ENCODE measurements around the gene DCP2.
A peak's percentile ranks its signal among the peaks of the same experiment; 100 is the strongest.

Gene DCP2

GRCh38 chr5:112975721-112976431 lies 722 bp upstream of the DCP2 start:
- Histone ChIP-seq H3K79me2 (ENCODE audit: control insufficient read depth, insufficient read depth, low read length) (peaks cover 25% of the 10 kb centered on the region), H3K36me3 (ENCODE audit: control insufficient read depth, insufficient read depth, low read length) (no peaks in the 10 kb centered on the region), H3K27me3 (ENCODE audit: insufficient read depth, low read length, poor library complexity) (no peaks in the 10 kb centered on the region), H3K9ac (ENCODE audit: low read length) (peak overlapping the region; percentile 87), H3K4ac (ENCODE audit: low read depth, low read length) (no peak overlapping the region), H3K4me2 (ENCODE audit: low read length) (peak overlapping the region; percentile 49), H3K27ac (ENCODE audit: low read depth, low read length) (peak overlapping the region; percentile 51), H2BK15ac (replicated peaks; ENCODE audit: low read depth) (no peak overlapping the region), H2AK5ac (ENCODE audit: low read length) (peak overlapping the region; percentile 85), H3K18ac (ENCODE audit: low read length) (peak overlapping the region; percentile 32), H2BK5ac (ENCODE audit: low read length) (peak overlapping the region; percentile 61), H3K23ac (ENCODE audit: low read length) (no peak overlapping the region), H3K56ac (ENCODE audit: low read length) (peak overlapping the region; percentile 91), H4K8ac (ENCODE audit: low read depth, low read length) (peak overlapping the region; percentile 76), H3K79me1 (ENCODE audit: low read length) (no peaks in the 10 kb centered on the region), H3K4me3 (ENCODE audit: low read length) (peak overlapping the region; percentile 20), H3K4me1 (ENCODE audit: control insufficient read depth, low read depth, low read length) (no peaks in the 10 kb centered on the region), H4K5ac (ENCODE audit: low read length) (peak overlapping the region; percentile 54), H2BK120ac (ENCODE audit: low read depth, low read length) (no peak overlapping the region)
- WGBS (ENCODE audit: extremely low coverage, insufficient coverage, low lambda C conversion rate): no CpG with 5 or more reads among the region's 11 CpGs
- DNase-seq: no peak

- Histone ChIP-seq H3K36me3 (ENCODE audit: control insufficient read depth, insufficient read depth, low read length) (no peaks in the 10 kb centered on the region), H3K23ac (ENCODE audit: low read length) (no peak overlapping the region), H4K5ac (ENCODE audit: low read length) (no peak overlapping the region), H3K9ac (ENCODE audit: low read length) (peak overlapping the region; percentile 95), H2BK5ac (ENCODE audit: low read length) (no peak overlapping the region), H4K8ac (ENCODE audit: low read depth, low read length) (no peak overlapping the region), H3K56ac (ENCODE audit: low read length) (peak overlapping the region; percentile 98), H3K79me1 (ENCODE audit: low read length) (no peaks in the 10 kb centered on the region), H3K4me1 (ENCODE audit: control insufficient read depth, low read depth, low read length) (peaks cover 4% of the 10 kb centered on the region), H3K4ac (ENCODE audit: low read depth, low read length) (no peak overlapping the region), H3K4me2 (ENCODE audit: low read length) (peak overlapping the region; percentile 49), H3K79me2 (ENCODE audit: control insufficient read depth, insufficient read depth, low read length) (peaks cover 38% of the 10 kb centered on the region), H3K18ac (ENCODE audit: low read length) (peak overlapping the region; percentile 57), H2AK5ac (ENCODE audit: low read length) (no peak overlapping the region), H3K4me3 (ENCODE audit: low read length) (peak overlapping the region; percentile 97), H3K27ac (ENCODE audit: low read depth, low read length) (peak overlapping the region; percentile 92), H3K27me3 (ENCODE audit: insufficient read depth, low read length, poor library complexity) (no peaks in the 10 kb centered on the region), H2BK15ac (replicated peaks; ENCODE audit: low read depth) (no peak overlapping the region), H2BK120ac (ENCODE audit: low read depth, low read length) (peak overlapping the region; percentile 55)
- no peak for DNase-seq
- no CpG with 5 or more reads among the region's 16 CpGs for WGBS (ENCODE audit: extremely low coverage, insufficient coverage, low lambda C conversion rate)
Measured at GRCh38 chr5:112977440-112977861, 853 bp downstream of the DCP2 start.

DNA sequence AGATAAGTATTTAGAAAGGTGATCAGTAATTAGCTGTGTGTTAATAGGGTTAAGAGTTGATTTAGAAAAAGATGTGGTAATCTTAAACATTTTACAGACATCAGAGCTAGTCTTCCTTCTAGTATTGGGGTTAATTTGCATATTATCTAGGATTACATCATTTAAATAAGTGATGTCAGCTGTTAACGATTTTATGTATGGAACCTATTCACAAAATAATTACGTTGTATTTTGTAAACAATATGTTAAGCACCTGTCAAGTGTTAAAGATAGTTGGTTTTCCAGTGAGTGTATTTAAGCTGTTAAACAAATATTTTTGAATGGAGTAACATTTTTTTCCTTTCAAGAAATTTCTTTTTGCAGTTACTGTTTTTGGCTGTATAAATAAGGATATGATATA lies 2.2 kb downstream of the DCP2 start:
- peaks cover 5% of the 10 kb centered on the region for H3K4me1 ChIP-seq (ENCODE audit: control insufficient read depth, low read depth, low read length)
- H2BK5ac ChIP-seq (ENCODE audit: low read length): no peak overlapping the region
- no peak overlapping the region for H3K4ac ChIP-seq (ENCODE audit: low read depth, low read length)
- H2BK15ac ChIP-seq (replicated peaks; ENCODE audit: low read depth): no peak overlapping the region
- no peak overlapping the region for H3K9ac ChIP-seq (ENCODE audit: low read length)
- H3K79me1 ChIP-seq (ENCODE audit: low read length): peaks cover under 1% of the 10 kb centered on the region
- H3K36me3 ChIP-seq (ENCODE audit: control insufficient read depth, insufficient read depth, low read length): no peaks in the 10 kb centered on the region
- peaks cover 49% of the 10 kb centered on the region for H3K79me2 ChIP-seq (ENCODE audit: control insufficient read depth, insufficient read depth, low read length)
- no peak overlapping the region for H2AK5ac ChIP-seq (ENCODE audit: low read length)
- H3K27ac ChIP-seq (ENCODE audit: low read depth, low read length): no peak overlapping the region
- H3K23ac ChIP-seq (ENCODE audit: low read length): no peak overlapping the region
- H3K4me3 ChIP-seq (ENCODE audit: low read length): no peak overlapping the region
- H2BK120ac ChIP-seq (ENCODE audit: low read depth, low read length): no peak overlapping the region
- DNase-seq: peak; percentile 46
- no peak overlapping the region for H3K56ac ChIP-seq (ENCODE audit: low read length)
- no peak overlapping the region for H4K8ac ChIP-seq (ENCODE audit: low read depth, low read length)
- no peak overlapping the region for H3K18ac ChIP-seq (ENCODE audit: low read length)
- WGBS (ENCODE audit: extremely low coverage, insufficient coverage, low lambda C conversion rate): no CpG with 5 or more reads among the region's 2 CpGs
- H4K5ac ChIP-seq (ENCODE audit: low read length): no peak overlapping the region
- H3K27me3 ChIP-seq (ENCODE audit: insufficient read depth, low read length, poor library complexity): no peaks in the 10 kb centered on the region
- no peak overlapping the region for H3K4me2 ChIP-seq (ENCODE audit: low read length)

DNA sequence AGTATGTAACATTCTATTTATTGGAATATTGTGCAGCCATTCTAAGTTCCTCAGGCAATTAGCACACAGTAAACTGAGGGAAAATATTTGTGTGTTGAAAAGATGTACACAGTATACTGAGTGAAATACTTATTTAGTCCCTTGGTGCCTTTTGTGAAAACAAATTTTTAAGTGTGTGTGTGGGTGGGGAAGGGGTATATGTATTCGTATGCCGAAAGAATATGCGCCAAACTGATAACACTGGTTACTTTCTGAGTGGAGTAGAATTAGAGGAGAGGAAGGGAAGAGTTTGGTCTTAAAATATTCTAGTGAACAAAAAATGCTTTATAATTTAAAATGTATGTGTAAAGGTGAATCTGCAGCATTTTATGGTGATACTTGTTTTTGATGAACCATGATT lies 3.1 kb downstream of the DCP2 start:
- Histone ChIP-seq H3K23ac (ENCODE audit: low read length) (no peak overlapping the region), H3K27ac (ENCODE audit: low read depth, low read length) (no peak overlapping the region), H2BK15ac (replicated peaks; ENCODE audit: low read depth) (no peak overlapping the region), H3K4me2 (ENCODE audit: low read length) (no peak overlapping the region), H3K9ac (ENCODE audit: low read length) (peak overlapping the region; percentile 5), H3K27me3 (ENCODE audit: insufficient read depth, low read length, poor library complexity) (no peaks in the 10 kb centered on the region), H3K79me1 (ENCODE audit: low read length) (peaks cover 6% of the 10 kb centered on the region), H3K4me1 (ENCODE audit: control insufficient read depth, low read depth, low read length) (peaks cover 9% of the 10 kb centered on the region), H3K18ac (ENCODE audit: low read length) (no peak overlapping the region), H2BK5ac (ENCODE audit: low read length) (no peak overlapping the region), H2BK120ac (ENCODE audit: low read depth, low read length) (no peak overlapping the region), H3K36me3 (ENCODE audit: control insufficient read depth, insufficient read depth, low read length) (no peaks in the 10 kb centered on the region), H3K56ac (ENCODE audit: low read length) (no peak overlapping the region), H4K8ac (ENCODE audit: low read depth, low read length) (no peak overlapping the region), H4K5ac (ENCODE audit: low read length) (no peak overlapping the region), H3K4me3 (ENCODE audit: low read length) (no peak overlapping the region), H3K4ac (ENCODE audit: low read depth, low read length) (no peak overlapping the region), H3K79me2 (ENCODE audit: control insufficient read depth, insufficient read depth, low read length) (peaks cover 57% of the 10 kb centered on the region), H2AK5ac (ENCODE audit: low read length) (no peak overlapping the region)
- no peak for DNase-seq
- WGBS (ENCODE audit: extremely low coverage, insufficient coverage, low lambda C conversion rate): 100% methylated on average over 3 of the region's 3 CpGs

- H3K79me2 ChIP-seq (ENCODE audit: control insufficient read depth, insufficient read depth, low read length): peaks cover 63% of the 10 kb centered on the region
- H3K9ac ChIP-seq (ENCODE audit: low read length): no peak overlapping the region
- no peak overlapping the region for H2AK5ac ChIP-seq (ENCODE audit: low read length)
- H3K27me3 ChIP-seq (ENCODE audit: insufficient read depth, low read length, poor library complexity): no peaks in the 10 kb centered on the region
- H3K36me3 ChIP-seq (ENCODE audit: control insufficient read depth, insufficient read depth, low read length): no peaks in the 10 kb centered on the region
- DNase-seq: peak; percentile 42
- WGBS (ENCODE audit: extremely low coverage, insufficient coverage, low lambda C conversion rate): no CpG with 5 or more reads among the region's 2 CpGs
- H4K8ac ChIP-seq (ENCODE audit: low read depth, low read length): peak overlapping the region; percentile 56
- no peak overlapping the region for H3K18ac ChIP-seq (ENCODE audit: low read length)
- no peak overlapping the region for H3K23ac ChIP-seq (ENCODE audit: low read length)
- no peak overlapping the region for H3K4me3 ChIP-seq (ENCODE audit: low read length)
- peaks cover 11% of the 10 kb centered on the region for H3K79me1 ChIP-seq (ENCODE audit: low read length)
- no peak overlapping the region for H2BK5ac ChIP-seq (ENCODE audit: low read length)
- H2BK120ac ChIP-seq (ENCODE audit: low read depth, low read length): no peak overlapping the region
- H2BK15ac ChIP-seq (replicated peaks; ENCODE audit: low read depth): no peak overlapping the region
- no peak overlapping the region for H3K27ac ChIP-seq (ENCODE audit: low read depth, low read length)
- no peak overlapping the region for H3K4me2 ChIP-seq (ENCODE audit: low read length)
- H3K56ac ChIP-seq (ENCODE audit: low read length): no peak overlapping the region
- peaks cover 9% of the 10 kb centered on the region for H3K4me1 ChIP-seq (ENCODE audit: control insufficient read depth, low read depth, low read length)
- no peak overlapping the region for H4K5ac ChIP-seq (ENCODE audit: low read length)
- no peak overlapping the region for H3K4ac ChIP-seq (ENCODE audit: low read depth, low read length)
Measured at GRCh38 chr5:112983363-112983762, 6.8 kb downstream of the DCP2 start.

DNA sequence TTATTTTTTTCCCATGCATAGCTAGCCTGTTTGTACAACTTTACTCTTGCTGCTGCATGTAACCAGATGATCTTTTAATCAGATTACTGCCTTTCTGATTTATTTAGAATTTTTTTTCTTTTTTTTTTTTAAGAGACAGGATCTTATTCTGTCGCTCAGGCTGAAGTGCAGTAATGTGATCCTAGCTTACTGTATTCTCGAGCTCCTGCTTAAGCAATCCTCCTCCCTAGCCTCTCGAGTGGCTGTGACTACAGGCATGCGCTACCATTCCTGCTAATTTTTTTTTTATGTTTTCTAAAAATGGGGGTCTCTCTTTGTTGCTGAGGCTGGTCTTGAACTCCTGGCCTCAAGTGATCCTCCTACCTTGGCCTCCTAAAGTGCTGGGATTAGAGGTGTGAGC lies 9.6 kb downstream of the DCP2 start:
- H2AK5ac ChIP-seq (ENCODE audit: low read length): no peak overlapping the region
- no peaks in the 10 kb centered on the region for H3K36me3 ChIP-seq (ENCODE audit: control insufficient read depth, insufficient read depth, low read length)
- peaks cover 63% of the 10 kb centered on the region for H3K79me2 ChIP-seq (ENCODE audit: control insufficient read depth, insufficient read depth, low read length)
- H3K4ac ChIP-seq (ENCODE audit: low read depth, low read length): no peak overlapping the region
- no peak overlapping the region for H2BK5ac ChIP-seq (ENCODE audit: low read length)
- no peak overlapping the region for H3K4me3 ChIP-seq (ENCODE audit: low read length)
- no peak overlapping the region for H3K4me2 ChIP-seq (ENCODE audit: low read length)
- H4K5ac ChIP-seq (ENCODE audit: low read length): no peak overlapping the region
- H4K8ac ChIP-seq (ENCODE audit: low read depth, low read length): no peak overlapping the region
- H3K9ac ChIP-seq (ENCODE audit: low read length): no peak overlapping the region
- no peak overlapping the region for H3K18ac ChIP-seq (ENCODE audit: low read length)
- DNase-seq: no peak
- peaks cover 14% of the 10 kb centered on the region for H3K79me1 ChIP-seq (ENCODE audit: low read length)
- H3K27ac ChIP-seq (ENCODE audit: low read depth, low read length): no peak overlapping the region
- WGBS (ENCODE audit: extremely low coverage, insufficient coverage, low lambda C conversion rate): no CpG with 5 or more reads among the region's 4 CpGs
- H3K56ac ChIP-seq (ENCODE audit: low read length): no peak overlapping the region
- no peaks in the 10 kb centered on the region for H3K27me3 ChIP-seq (ENCODE audit: insufficient read depth, low read length, poor library complexity)
- no peak overlapping the region for H2BK120ac ChIP-seq (ENCODE audit: low read depth, low read length)
- H3K4me1 ChIP-seq (ENCODE audit: control insufficient read depth, low read depth, low read length): peaks cover 9% of the 10 kb centered on the region
- H3K23ac ChIP-seq (ENCODE audit: low read length): no peak overlapping the region
- H2BK15ac ChIP-seq (replicated peaks; ENCODE audit: low read depth): no peak overlapping the region

Data from mesendoderm (in vitro differentiated cells).